IMR-90 (cell line): ENCODE results near the gene C9orf78. TPM values are rescaled to one million over a fixed set of nuclear protein-coding genes. Genes with fewer than 3 reads are reported as not detected.

Source experiments
- ATAC-seq: fragments of 200-7000 bp; cut with Tn5 transposase; 2 replicates; pipeline ENCODE4 v1.9.1; 2020; ENCODE audit warnings: low read depth, mild to moderate bottlenecking, moderate library complexity
- BruUV-seq: library from RNA; stranded (reverse); fragments of 400-500 nt; replicated peaks from 2 replicates; lab custom pipeline; 2021; lab: Mats Ljungman, UMichigan
- CTCF ChIA-PET: fragments of 300-600 bp; formaldehyde crosslinking; extraction: SDS; loops from one replicate; lab custom pipeline; 2021; ENCODE audit warnings: antibody characterized with exemption; lab: Yijun Ruan, JAX
- POLR2A ChIA-PET: fragments of 300-600 bp; sonication (Branson Sonifier 250); formaldehyde crosslinking; loops from one replicate; lab custom pipeline; 2022; ENCODE audit warnings: antibody characterized with exemption; ENCODE audit not compliant: unreplicated experiment; lab: Charles Lee
- DNase-seq: peaks from one replicate; pipeline ENCODE4 v3.0.0; 2013
- H2AFZ ChIP-seq: replicated peaks from 2 replicates; pipeline ENCODE3; 2013; ENCODE audit warnings: low read length, mild to moderate bottlenecking; ENCODE audit not compliant: poor library complexity
- H2AK5ac ChIP-seq: 2 replicates; pipeline ENCODE4 v1.6.1; 2013; ENCODE audit warnings: low read depth, low read length, inconsistent platforms
- H2AK9ac ChIP-seq: replicated peaks from 2 replicates; pipeline ENCODE3; 2013; ENCODE audit warnings: mild to moderate bottlenecking, low read depth, low read length, moderate library complexity; ENCODE audit not compliant: poor library complexity
- H2BK120ac ChIP-seq: 2 replicates; pipeline ENCODE4 v1.6.1; 2013; ENCODE audit warnings: low read depth, low read length, inconsistent platforms
- H2BK15ac ChIP-seq: 3 replicates; pipeline ENCODE4 v1.6.1; 2013; ENCODE audit warnings: low read depth, low read length, inconsistent platforms
- H2BK20ac ChIP-seq: 2 replicates; pipeline ENCODE4 v1.6.1; 2013; ENCODE audit warnings: low read depth, mild to moderate bottlenecking, inconsistent platforms, low read length, moderate library complexity
- H2BK5ac ChIP-seq: 2 replicates; pipeline ENCODE4 v1.6.1; 2013; ENCODE audit warnings: mild to moderate bottlenecking, low read depth, low read length, inconsistent platforms; ENCODE audit not compliant: poor library complexity, severe bottlenecking
- H3K14ac ChIP-seq: replicated peaks from 2 replicates; pipeline ENCODE4 v1.6.1; 2013; ENCODE audit warnings: low read depth, low read length, inconsistent platforms
- H3K18ac ChIP-seq: 2 replicates; pipeline ENCODE4 v1.6.1; 2013; ENCODE audit warnings: low read depth, low read length, control low read depth
- H3K23ac ChIP-seq: 2 replicates; pipeline ENCODE4 v1.6.1; 2013; ENCODE audit warnings: low read depth, low read length, inconsistent platforms
- H3K27ac ChIP-seq: 2 replicates; pipeline ENCODE4 v1.5.1; 2013; ENCODE audit warnings: mild to moderate bottlenecking, control low read depth, low read length; ENCODE audit not compliant: insufficient read depth
- H3K27me3 ChIP-seq: 2 replicates; pipeline ENCODE4 v1.6.1; 2013; ENCODE audit warnings: low read length; ENCODE audit not compliant: control insufficient read depth, insufficient read depth
- H3K36me3 ChIP-seq: 2 replicates; pipeline ENCODE4 v1.6.1; 2013; ENCODE audit warnings: low read length, mixed read lengths; ENCODE audit not compliant: control insufficient read depth, insufficient read depth
- H3K4ac ChIP-seq: 2 replicates; pipeline ENCODE4 v1.6.1; 2013; ENCODE audit warnings: low read depth, low read length, inconsistent platforms
- H3K4me1 ChIP-seq: 2 replicates; pipeline ENCODE4 v1.6.1; 2013; ENCODE audit warnings: low read length, mixed read lengths; ENCODE audit not compliant: control insufficient read depth, insufficient read depth
- H3K4me2 ChIP-seq: 2 replicates; pipeline ENCODE4 v1.6.1; 2013; ENCODE audit warnings: low read depth, mild to moderate bottlenecking, control low read depth, low read length, moderate library complexity
- H3K4me3 ChIP-seq: 2 replicates; pipeline ENCODE4 v1.5.1; 2013; ENCODE audit warnings: low read depth, mild to moderate bottlenecking, control low read depth, low read length, moderate library complexity; ENCODE audit not compliant: insufficient read depth
- H3K56ac ChIP-seq: 2 replicates; pipeline ENCODE4 v1.6.1; 2013; ENCODE audit warnings: low read length, inconsistent platforms; ENCODE audit not compliant: insufficient read depth; ENCODE audit errors: extremely low read depth
- H3K79me1 ChIP-seq, 2 experiments: 2 replicates each; pipeline ENCODE4 v1.6.1; 2013; ENCODE audit warnings: low read length in 2 of 2, inconsistent platforms in 1 of 2, low read depth in 1 of 2
- H3K9ac ChIP-seq: 2 replicates; pipeline ENCODE4 v1.6.1; 2013; ENCODE audit warnings: low read depth, low read length, control low read depth
- H3K9me1 ChIP-seq: 2 replicates; pipeline ENCODE4 v1.6.1; 2013; ENCODE audit warnings: low read length, inconsistent platforms; ENCODE audit not compliant: insufficient read depth
- H3K9me3 ChIP-seq: 2 replicates; pipeline ENCODE4 v1.6.1; 2013; ENCODE audit warnings: low read length; ENCODE audit not compliant: control insufficient read depth, insufficient read depth
- H4K20me1 ChIP-seq: 2 replicates; pipeline ENCODE4 v1.6.1; 2013; ENCODE audit warnings: low read length, inconsistent platforms; ENCODE audit not compliant: insufficient read depth
- H4K5ac ChIP-seq: 2 replicates; pipeline ENCODE4 v1.6.1; 2013; ENCODE audit warnings: mild to moderate bottlenecking, low read depth, low read length, control low read depth
- H4K8ac ChIP-seq, 2 experiments: 2 replicates each; pipeline ENCODE4 v1.6.1; 2013; ENCODE audit warnings: low read depth in 2 of 2, low read length in 2 of 2, control low read depth in 1 of 2, inconsistent platforms in 1 of 2
- H4K91ac ChIP-seq: 2 replicates; pipeline ENCODE4 v1.6.1; 2013; ENCODE audit warnings: low read depth, low read length, inconsistent platforms; ENCODE audit not compliant: insufficient read depth
- CEBPB ChIP-seq: IDR thresholded peaks from 2 replicates; pipeline ENCODE4 v1.6.1; 2012; ENCODE audit warnings: low read depth, low read length, improper control_type of control experiment
- CHD1 ChIP-seq: IDR thresholded peaks from 2 replicates; pipeline ENCODE4 v1.6.1; 2012; ENCODE audit warnings: low read depth, low read length, improper control_type of control experiment
- FOS ChIP-seq: fragments of 150-350 bp; IDR thresholded peaks from 2 replicates; pipeline ENCODE4 v1.6.1; 2016; ENCODE audit warnings: low read depth, low read length
- MAFK ChIP-seq: IDR thresholded peaks from 2 replicates; pipeline ENCODE4 v1.6.1; 2012; ENCODE audit warnings: low read depth, low read length, improper control_type of control experiment
- MAZ ChIP-seq: IDR thresholded peaks from 2 replicates; pipeline ENCODE4 v1.6.1; 2012; ENCODE audit warnings: low read depth, mild to moderate bottlenecking, low read length, improper control_type of control experiment, moderate library complexity, borderline replicate concordance
- MXI1 ChIP-seq: IDR thresholded peaks from 2 replicates; pipeline ENCODE4 v1.6.1; 2012; ENCODE audit warnings: low read depth, mild to moderate bottlenecking, low read length, moderate library complexity, borderline replicate concordance
- POLR2A ChIP-seq: IDR thresholded peaks from 2 replicates; pipeline ENCODE4 v1.6.1; 2012; ENCODE audit warnings: mild to moderate bottlenecking, low read depth, low read length
- RAD21 ChIP-seq: IDR thresholded peaks from 2 replicates; pipeline ENCODE4 v1.6.1; 2012; ENCODE audit warnings: low read length, improper control_type of control experiment
- RCOR1 ChIP-seq: IDR thresholded peaks from 2 replicates; pipeline ENCODE4 v1.6.1; 2012; ENCODE audit warnings: mild to moderate bottlenecking, low read length, improper control_type of control experiment; ENCODE audit not compliant: insufficient replicate concordance
- RFX5 ChIP-seq: IDR thresholded peaks from 2 replicates; pipeline ENCODE4 v1.8.0; 2012; ENCODE audit warnings: low read depth, mild to moderate bottlenecking, low read length, moderate library complexity
- SMC3 ChIP-seq: fragments of 150-350 bp; IDR thresholded peaks from 2 replicates; pipeline ENCODE4 v1.6.1; 2016; ENCODE audit warnings: low read depth, mild to moderate bottlenecking, antibody characterized with exemption, low read length, moderate library complexity
- WGBS, 2 experiments: methylation state at CpG; one replicate each; pipeline versions ENCODE4 v1.1.5 to v1.1.7; 2013; ENCODE audit warnings: missing lambda C conversion rate in 2 of 2; ENCODE audit not compliant: insufficient read length in 1 of 2; ENCODE audit errors: extremely low coverage in 2 of 2; 5-methylcytosine and 5-hydroxymethylcytosine counted together
- dilution Hi-C: fragments of 300-500 bp; cut with HindIII; formaldehyde crosslinking; loops from one replicate; pipeline ENCODE4 v1.14.3; 2018; ENCODE audit warnings: low sequenced_read_pairs; ENCODE audit not compliant: unreplicated experiment
- in situ Hi-C: fragments of 300-500 bp; cut with MboI; formaldehyde crosslinking; loops from 3 replicates; pipeline ENCODE4 v1.14.3; 2019; ENCODE audit warnings: low sequenced_read_pairs, inconsistent platforms, mixed read lengths
- intact Hi-C: fragments of 100-400 bp; cut with micrococcal nuclease; formaldehyde crosslinking; loops from 2 replicates; pipeline ENCODE4 v1.10.0; 2022
- polyA plus RNA-seq, 3 experiments: library from polyadenylated mRNA; depleted of rRNA; stranded (reverse); fragments of >200 nt; gene quantifications; 2 replicates each; pipeline ENCODE4 v1.2.3, GENCODE V29; 2012; ENCODE audit warnings: low replicate concordance in 1 of 3
- total RNA-seq: library from RNA; depleted of rRNA; stranded (reverse); fragments of >200 nt; gene quantifications from 2 replicates; pipeline ENCODE4 v1.2.3, GENCODE V29; 2012
- TF ChIP-seq, protein P1 (sequence below): fragments of 150-350 bp; IDR thresholded peaks from 2 replicates; pipeline ENCODE4 v1.6.1; 2017; ENCODE audit warnings: mild to moderate bottlenecking, antibody characterized with exemption, low read length, low read depth
- TF ChIP-seq, protein P2 (sequence below): fragments of 150-350 bp; IDR thresholded peaks from 2 replicates; pipeline ENCODE4 v1.6.1; 2016; ENCODE audit warnings: low read depth, mild to moderate bottlenecking, low read length, moderate library complexity, borderline replicate concordance
- TF ChIP-seq, protein P3 (sequence below): conservative IDR thresholded peaks from 2 replicates; pipeline ENCODE4 v1.5.1; 2012; ENCODE audit warnings: mild to moderate bottlenecking, low read depth, low read length, improper control_type of control experiment

C9orf78 gene
- total and polyA plus RNA-seq, 2 of the 4 experiments (the other 2 are of a cell fraction): 29.8 to 46.0 TPM

DNA sequence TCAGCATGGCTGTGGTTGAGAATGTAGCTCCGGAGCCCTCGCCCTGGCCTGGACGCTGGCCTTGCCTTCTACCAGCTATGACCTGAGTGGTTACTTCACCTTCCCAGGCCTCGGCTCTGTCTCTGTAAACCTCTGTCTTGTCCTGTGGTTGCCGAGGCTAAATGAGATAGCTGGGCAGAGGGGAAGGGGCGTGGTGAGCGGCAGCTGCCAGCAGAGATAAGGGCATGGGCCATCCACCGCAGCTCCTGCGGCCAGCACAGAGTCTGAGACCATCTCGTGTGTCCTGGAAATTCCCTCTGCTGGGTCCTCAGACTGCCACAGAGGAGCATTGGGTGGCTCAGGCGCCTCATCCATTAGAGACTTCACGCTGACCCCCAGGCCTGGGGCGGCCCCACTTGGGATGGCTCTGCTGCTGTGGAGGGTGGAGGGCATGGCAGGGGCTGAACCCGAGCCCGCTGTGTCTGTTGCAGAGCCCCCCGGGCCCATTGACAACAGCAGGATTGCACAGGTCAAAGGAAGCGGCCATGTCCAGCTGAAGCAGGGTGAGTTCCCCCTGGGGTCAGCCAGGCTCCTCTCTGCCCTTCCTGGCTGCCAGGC is 44.1 kb upstream of the C9orf78 start:
- in situ Hi-C loops: loop anchor here (25.0 kb wide), 1 partner anchor 183 kb away; the partner anchor contains the start of gene GPR107
- no peak overlapping the region for H4K8ac ChIP-seq
- H2AK5ac ChIP-seq: no peak overlapping the region
- H4K5ac ChIP-seq: no peak overlapping the region
- H3K9me3 ChIP-seq: no peaks in the 10 kb centered on the region
- no TSS peak for BruUV-seq
- no peak overlapping the region for H3K4ac ChIP-seq
- no peak overlapping the region for H2AK9ac ChIP-seq
- no peak overlapping the region for H3K4me2 ChIP-seq
- ATAC-seq (no peak), DNase-seq (no peak)
- H3K4me3 ChIP-seq: no peak overlapping the region
- intact Hi-C loops: no loop called here
- no peak overlapping the region for H2BK120ac ChIP-seq
- H3K9me1 ChIP-seq: peaks cover 9% of the 10 kb centered on the region; the same call in 1 of the 2 replicates
- no peak overlapping the region for H2BK15ac ChIP-seq
- H3K4me1 ChIP-seq: peaks cover 3% of the 10 kb centered on the region; the same call in 1 of the 2 replicates
- dilution Hi-C loops: no loop called here
- no peak overlapping the region for H3K9ac ChIP-seq
- WGBS, 2 experiments: 98% methylated on average over 7 of the region's 17 CpGs; no CpG with 5 or more reads in 1 of the 2 experiments
- H2BK5ac ChIP-seq: no peak overlapping the region
- H3K14ac ChIP-seq: no peak overlapping the region
- H3K79me1 ChIP-seq: no peaks in the 10 kb centered on the region
- H4K20me1 ChIP-seq: no peaks in the 10 kb centered on the region
- no peak overlapping the region for H2AFZ ChIP-seq
- H3K36me3 ChIP-seq: peaks cover 50% of the 10 kb centered on the region
- POLR2A ChIA-PET: no interaction called here
- TF ChIP-seq SMC3: no peak
- no peak for TF ChIP-seq RFX5
- TF ChIP-seq MAFK: no peak
- TF ChIP-seq, protein P1, sequence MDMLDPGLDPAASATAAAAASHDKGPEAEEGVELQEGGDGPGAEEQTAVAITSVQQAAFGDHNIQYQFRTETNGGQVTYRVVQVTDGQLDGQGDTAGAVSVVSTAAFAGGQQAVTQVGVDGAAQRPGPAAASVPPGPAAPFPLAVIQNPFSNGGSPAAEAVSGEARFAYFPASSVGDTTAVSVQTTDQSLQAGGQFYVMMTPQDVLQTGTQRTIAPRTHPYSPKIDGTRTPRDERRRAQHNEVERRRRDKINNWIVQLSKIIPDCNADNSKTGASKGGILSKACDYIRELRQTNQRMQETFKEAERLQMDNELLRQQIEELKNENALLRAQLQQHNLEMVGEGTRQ: no peak
- TF ChIP-seq FOS: no peak
- TF ChIP-seq, protein P2, sequence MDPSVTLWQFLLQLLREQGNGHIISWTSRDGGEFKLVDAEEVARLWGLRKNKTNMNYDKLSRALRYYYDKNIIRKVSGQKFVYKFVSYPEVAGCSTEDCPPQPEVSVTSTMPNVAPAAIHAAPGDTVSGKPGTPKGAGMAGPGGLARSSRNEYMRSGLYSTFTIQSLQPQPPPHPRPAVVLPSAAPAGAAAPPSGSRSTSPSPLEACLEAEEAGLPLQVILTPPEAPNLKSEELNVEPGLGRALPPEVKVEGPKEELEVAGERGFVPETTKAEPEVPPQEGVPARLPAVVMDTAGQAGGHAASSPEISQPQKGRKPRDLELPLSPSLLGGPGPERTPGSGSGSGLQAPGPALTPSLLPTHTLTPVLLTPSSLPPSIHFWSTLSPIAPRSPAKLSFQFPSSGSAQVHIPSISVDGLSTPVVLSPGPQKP: no peak
- TF ChIP-seq, protein P3, sequence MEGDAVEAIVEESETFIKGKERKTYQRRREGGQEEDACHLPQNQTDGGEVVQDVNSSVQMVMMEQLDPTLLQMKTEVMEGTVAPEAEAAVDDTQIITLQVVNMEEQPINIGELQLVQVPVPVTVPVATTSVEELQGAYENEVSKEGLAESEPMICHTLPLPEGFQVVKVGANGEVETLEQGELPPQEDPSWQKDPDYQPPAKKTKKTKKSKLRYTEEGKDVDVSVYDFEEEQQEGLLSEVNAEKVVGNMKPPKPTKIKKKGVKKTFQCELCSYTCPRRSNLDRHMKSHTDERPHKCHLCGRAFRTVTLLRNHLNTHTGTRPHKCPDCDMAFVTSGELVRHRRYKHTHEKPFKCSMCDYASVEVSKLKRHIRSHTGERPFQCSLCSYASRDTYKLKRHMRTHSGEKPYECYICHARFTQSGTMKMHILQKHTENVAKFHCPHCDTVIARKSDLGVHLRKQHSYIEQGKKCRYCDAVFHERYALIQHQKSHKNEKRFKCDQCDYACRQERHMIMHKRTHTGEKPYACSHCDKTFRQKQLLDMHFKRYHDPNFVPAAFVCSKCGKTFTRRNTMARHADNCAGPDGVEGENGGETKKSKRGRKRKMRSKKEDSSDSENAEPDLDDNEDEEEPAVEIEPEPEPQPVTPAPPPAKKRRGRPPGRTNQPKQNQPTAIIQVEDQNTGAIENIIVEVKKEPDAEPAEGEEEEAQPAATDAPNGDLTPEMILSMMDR: no peak
- no peak for TF ChIP-seq CEBPB
- TF ChIP-seq MXI1: no peak
- TF ChIP-seq RCOR1: no peak
- no peak for TF ChIP-seq RAD21
- no peak for TF ChIP-seq MAZ
- TF ChIP-seq CHD1: no peak
- TF ChIP-seq POLR2A: no peak
- no peak overlapping the region for H3K18ac ChIP-seq
- no peaks in the 10 kb centered on the region for H3K27me3 ChIP-seq
- H3K56ac ChIP-seq: no peak overlapping the region
- no peak overlapping the region for H4K91ac ChIP-seq
- H3K23ac ChIP-seq: no peak overlapping the region
- H3K27ac ChIP-seq: no peak overlapping the region
- CTCF ChIA-PET: no interaction called here
- H2BK20ac ChIP-seq: no peak overlapping the region
